ENCODE results near the gene ZDHHC3.

GRCh38 chr3:44988073-44988472 is 12.1 kb upstream of the ZDHHC3 start:
- TF ChIP-seq PRRX2 (CRISPR knock-in tag; IDR thresholded peaks at IDR 0.05) (no peak), SP1 (CRISPR knock-in tag; conservative IDR thresholded peaks at IDR 0.05) (no peak), ELF4 (CRISPR knock-in tag; IDR thresholded peaks at IDR 0.05; ENCODE audit: low read depth) (no peak), USF2 (CRISPR knock-in tag; IDR thresholded peaks at IDR 0.05) (no peak), NFYB (CRISPR knock-in tag; conservative IDR thresholded peaks at IDR 0.05; ENCODE audit: low read depth) (no peak), ESRRA (CRISPR knock-in tag; IDR thresholded peaks at IDR 0.05; ENCODE audit: borderline replicate concordance) (no peak), TEAD1 (CRISPR knock-in tag; IDR thresholded peaks at IDR 0.05) (no peak)
- TF ChIP-seq, protein P1, sequence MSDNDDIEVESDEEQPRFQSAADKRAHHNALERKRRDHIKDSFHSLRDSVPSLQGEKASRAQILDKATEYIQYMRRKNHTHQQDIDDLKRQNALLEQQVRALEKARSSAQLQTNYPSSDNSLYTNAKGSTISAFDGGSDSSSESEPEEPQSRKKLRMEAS (CRISPR knock-in tag; IDR thresholded peaks at IDR 0.05) = no peak
- TF ChIP-seq, protein P2, sequence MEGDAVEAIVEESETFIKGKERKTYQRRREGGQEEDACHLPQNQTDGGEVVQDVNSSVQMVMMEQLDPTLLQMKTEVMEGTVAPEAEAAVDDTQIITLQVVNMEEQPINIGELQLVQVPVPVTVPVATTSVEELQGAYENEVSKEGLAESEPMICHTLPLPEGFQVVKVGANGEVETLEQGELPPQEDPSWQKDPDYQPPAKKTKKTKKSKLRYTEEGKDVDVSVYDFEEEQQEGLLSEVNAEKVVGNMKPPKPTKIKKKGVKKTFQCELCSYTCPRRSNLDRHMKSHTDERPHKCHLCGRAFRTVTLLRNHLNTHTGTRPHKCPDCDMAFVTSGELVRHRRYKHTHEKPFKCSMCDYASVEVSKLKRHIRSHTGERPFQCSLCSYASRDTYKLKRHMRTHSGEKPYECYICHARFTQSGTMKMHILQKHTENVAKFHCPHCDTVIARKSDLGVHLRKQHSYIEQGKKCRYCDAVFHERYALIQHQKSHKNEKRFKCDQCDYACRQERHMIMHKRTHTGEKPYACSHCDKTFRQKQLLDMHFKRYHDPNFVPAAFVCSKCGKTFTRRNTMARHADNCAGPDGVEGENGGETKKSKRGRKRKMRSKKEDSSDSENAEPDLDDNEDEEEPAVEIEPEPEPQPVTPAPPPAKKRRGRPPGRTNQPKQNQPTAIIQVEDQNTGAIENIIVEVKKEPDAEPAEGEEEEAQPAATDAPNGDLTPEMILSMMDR (IDR thresholded peaks at IDR 0.05) = no peak; the same call in 1 of the 2 replicates
- TF ChIP-seq, protein P3, sequence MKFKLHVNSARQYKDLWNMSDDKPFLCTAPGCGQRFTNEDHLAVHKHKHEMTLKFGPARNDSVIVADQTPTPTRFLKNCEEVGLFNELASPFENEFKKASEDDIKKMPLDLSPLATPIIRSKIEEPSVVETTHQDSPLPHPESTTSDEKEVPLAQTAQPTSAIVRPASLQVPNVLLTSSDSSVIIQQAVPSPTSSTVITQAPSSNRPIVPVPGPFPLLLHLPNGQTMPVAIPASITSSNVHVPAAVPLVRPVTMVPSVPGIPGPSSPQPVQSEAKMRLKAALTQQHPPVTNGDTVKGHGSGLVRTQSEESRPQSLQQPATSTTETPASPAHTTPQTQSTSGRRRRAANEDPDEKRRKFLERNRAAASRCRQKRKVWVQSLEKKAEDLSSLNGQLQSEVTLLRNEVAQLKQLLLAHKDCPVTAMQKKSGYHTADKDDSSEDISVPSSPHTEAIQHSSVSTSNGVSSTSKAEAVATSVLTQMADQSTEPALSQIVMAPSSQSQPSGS (CRISPR knock-in tag; IDR thresholded peaks at IDR 0.05; ENCODE audit: borderline replicate concordance, low read depth) = no peak
